ENCODE measurements around the gene NPPA. TPM values are rescaled to one million over a fixed set of nuclear protein-coding genes. Genes with fewer than 3 reads are reported as not detected.
A peak's percentile ranks its signal among the peaks of the same experiment; 100 is the strongest.

Gene NPPA
- total and polyA plus RNA-seq, 8 donors = 0.51 to 2.7 (median 1.2) TPM

DNA sequence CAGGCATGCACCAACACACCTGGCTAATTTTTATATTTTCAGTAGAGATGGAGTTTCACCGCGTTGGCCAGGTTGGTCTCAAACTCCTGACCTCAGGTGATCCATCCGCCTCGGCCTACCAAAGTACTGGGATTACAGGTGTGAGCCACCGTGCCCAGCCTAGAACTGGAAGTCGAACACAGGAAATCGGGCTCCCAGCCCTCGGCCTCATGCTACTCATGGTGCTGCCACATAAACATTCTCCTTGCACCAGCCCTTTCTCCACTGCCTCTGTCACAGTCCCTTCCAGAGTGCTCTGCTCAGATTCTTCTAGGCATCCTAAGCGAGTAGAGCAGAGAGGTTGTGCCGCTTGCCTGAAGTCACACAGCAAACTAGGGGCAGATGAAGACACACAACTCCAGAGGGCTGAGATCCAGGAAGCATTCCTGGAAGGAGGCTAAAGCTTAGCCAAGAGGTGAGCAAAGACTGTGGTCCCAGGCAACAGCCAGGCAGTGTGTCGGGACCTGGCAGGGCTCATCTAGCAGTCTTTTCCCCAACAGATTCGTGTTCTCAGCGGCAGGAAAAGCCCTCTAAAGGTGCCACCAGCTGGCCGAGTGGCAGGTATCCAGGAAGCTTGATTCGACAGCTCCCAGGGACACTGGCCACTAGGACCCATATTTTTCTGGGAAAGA lies 40.8 kb upstream of the NPPA start:
- Histone ChIP-seq H3K4me1 (peaks cover 0 to 3% of the 10 kb centered on the region in 2 donors), H3K9me3 (no peaks in the 10 kb centered on the region), H3K27ac (no peak overlapping the region), H3K4me3 (no peak overlapping the region), H3K27me3 (no peaks in the 10 kb centered on the region), H3K36me3 (no peaks in the 10 kb centered on the region)
- ATAC-seq = no peak
- DNase-seq = no peak
- intact Hi-C loops (cut with DNase I) = no loop called here
- TF ChIP-seq, protein P1, sequence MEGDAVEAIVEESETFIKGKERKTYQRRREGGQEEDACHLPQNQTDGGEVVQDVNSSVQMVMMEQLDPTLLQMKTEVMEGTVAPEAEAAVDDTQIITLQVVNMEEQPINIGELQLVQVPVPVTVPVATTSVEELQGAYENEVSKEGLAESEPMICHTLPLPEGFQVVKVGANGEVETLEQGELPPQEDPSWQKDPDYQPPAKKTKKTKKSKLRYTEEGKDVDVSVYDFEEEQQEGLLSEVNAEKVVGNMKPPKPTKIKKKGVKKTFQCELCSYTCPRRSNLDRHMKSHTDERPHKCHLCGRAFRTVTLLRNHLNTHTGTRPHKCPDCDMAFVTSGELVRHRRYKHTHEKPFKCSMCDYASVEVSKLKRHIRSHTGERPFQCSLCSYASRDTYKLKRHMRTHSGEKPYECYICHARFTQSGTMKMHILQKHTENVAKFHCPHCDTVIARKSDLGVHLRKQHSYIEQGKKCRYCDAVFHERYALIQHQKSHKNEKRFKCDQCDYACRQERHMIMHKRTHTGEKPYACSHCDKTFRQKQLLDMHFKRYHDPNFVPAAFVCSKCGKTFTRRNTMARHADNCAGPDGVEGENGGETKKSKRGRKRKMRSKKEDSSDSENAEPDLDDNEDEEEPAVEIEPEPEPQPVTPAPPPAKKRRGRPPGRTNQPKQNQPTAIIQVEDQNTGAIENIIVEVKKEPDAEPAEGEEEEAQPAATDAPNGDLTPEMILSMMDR (IDR thresholded peaks at IDR 0.05) = no peak

DNA sequence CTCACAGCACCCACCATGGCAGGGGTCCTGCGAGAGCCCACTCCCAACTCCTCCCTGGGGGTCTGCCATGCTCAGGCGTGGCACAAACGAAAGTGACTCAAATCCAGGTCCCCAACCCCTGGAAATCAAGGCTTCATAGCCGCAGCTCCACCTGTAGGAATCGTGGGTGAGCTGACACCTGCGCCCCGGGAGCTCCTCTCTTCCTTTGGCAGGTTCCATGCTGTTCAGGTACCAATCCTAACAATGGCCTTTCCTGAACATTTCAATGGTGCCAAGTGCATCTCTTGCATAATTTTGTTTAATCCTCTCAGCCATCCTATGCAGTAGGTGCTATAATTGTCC lies 40.1 kb upstream of the NPPA start:
- intact Hi-C loops (cut with DNase I) = no loop called here
- H3K9me3 ChIP-seq = no peaks in the 10 kb centered on the region
- DNase-seq (no peak), ATAC-seq (no peak)
- no peak overlapping the region for H3K4me3 ChIP-seq
- TF ChIP-seq, protein P1 (IDR thresholded peaks at IDR 0.05) = no peak
- no peaks in the 10 kb centered on the region for H3K36me3 ChIP-seq
- peaks cover 0 to 5% of the 10 kb centered on the region in 2 donors for H3K4me1 ChIP-seq
- no peaks in the 10 kb centered on the region for H3K27me3 ChIP-seq
- H3K27ac ChIP-seq = no peak overlapping the region

DNA sequence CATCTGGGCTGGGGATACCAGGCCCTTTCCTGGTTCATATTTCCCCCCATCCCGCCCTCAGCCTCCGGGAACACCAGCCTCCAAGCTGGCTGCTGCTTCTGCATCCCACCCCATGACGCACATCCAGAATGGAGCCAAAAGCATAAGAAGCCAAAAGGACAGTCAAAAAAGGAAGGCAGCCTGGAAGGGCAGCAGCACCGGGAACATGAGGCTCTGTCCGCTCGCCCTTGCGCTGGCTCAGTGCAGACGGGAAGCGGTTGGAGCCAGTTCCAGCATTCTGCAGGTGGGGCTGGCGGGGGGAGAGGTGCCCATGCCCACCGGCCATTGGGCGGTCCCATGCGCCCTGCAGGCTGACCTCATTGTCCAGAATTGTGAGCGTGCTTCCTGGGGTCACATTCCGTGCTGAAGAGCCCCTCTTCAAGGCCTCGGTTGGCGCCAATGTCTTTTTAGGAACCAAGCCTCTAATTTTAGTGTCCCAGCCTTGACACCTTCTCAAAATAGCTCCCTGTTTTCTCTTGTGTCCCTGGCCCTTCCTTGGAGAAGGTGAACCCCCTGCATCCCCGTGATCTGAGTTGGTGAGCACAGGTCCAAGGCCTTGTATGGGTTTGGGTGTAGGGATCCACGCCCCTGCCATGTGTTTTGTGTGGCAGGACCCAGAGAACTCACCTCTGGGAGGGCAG lies 39.5 kb upstream of the NPPA start:
- no peak overlapping the region for H3K27ac ChIP-seq
- TF ChIP-seq, protein P1 (IDR thresholded peaks at IDR 0.05) = no peak
- no peak for ATAC-seq
- H3K27me3 ChIP-seq = no peaks in the 10 kb centered on the region
- intact Hi-C loops (cut with DNase I) = no loop called here
- no peaks in the 10 kb centered on the region for H3K9me3 ChIP-seq
- H3K4me1 ChIP-seq = peaks cover 0 to 5% of the 10 kb centered on the region in 2 donors
- H3K36me3 ChIP-seq = no peaks in the 10 kb centered on the region
- no peak overlapping the region for H3K4me3 ChIP-seq
- DNase-seq = no peak

DNA sequence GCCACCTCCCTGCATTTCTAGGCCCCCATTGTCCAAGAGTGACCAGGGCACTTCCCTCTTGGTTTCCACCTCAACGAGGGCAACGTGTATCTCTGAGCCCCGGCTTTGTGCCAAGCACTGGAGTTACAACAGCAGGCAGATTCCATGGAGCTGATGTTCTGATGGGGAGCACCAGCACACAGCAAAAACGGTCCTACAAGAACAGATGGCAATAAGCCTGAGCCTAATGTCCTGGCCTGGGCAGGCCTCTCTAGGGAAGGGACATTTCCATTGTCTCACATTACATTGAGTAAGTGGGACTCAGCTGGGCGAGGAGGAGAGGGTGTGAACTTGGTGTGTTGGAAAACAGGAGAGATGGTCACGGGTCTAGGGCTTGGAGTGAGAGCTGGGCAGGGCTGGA lies 38.3 kb upstream of the NPPA start:
- no peak for ATAC-seq
- TF ChIP-seq, protein P1 (IDR thresholded peaks at IDR 0.05) = no peak
- no peak overlapping the region for H3K27ac ChIP-seq

DNA sequence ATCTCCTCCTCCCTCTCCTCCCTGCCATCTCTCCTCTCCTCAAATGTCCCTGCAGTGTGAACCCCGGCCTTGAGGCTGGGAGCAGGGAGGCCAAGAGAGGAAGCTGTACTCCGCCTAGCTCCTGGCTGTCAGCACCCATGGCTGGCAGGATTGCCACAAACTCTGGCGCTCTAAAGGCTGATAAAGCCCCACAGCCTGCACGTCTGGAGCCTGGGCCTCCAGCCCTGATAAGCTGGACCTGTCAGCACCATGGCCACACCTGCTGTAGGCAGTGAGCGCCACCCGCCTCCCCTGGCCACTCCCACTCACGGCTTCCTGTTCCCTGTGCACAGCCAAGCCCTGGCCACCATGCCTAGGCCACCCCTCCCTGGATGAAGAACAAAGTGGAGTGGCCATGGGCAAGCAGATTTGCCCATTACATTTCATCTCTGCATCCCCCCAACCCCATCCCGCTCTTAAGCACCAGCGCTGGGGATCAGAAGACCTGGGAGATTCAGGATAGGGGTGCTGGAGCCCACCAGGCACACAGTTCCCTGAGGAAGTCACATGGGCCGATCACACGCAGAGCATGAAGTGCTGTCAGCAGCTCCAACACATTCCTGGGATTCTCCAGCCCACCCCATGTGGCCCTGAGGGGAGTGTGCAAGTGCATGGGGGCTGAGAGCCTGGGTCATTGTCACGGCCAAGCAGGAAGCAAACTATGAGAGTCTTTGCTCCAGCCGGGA lies 35.4 kb upstream of the NPPA start:
- peaks cover 0 to 5% of the 10 kb centered on the region in 2 donors for H3K4me1 ChIP-seq
- no peak overlapping the region for H3K27ac ChIP-seq
- H3K27me3 ChIP-seq = no peaks in the 10 kb centered on the region
- H3K9me3 ChIP-seq = no peaks in the 10 kb centered on the region
- TF ChIP-seq, protein P1 (IDR thresholded peaks at IDR 0.05) = no peak
- intact Hi-C loops (cut with DNase I) = no loop called here
- no peaks in the 10 kb centered on the region for H3K36me3 ChIP-seq
- DNase-seq (peak in 1 of 4 donors; percentile 84), ATAC-seq (peak; percentile 87)
- H3K4me3 ChIP-seq = no peak overlapping the region

More for the DNA sequence above, 38.3 kb upstream of the NPPA start:
- Histone ChIP-seq H3K9me3 (no peaks in the 10 kb centered on the region), H3K27me3 (no peaks in the 10 kb centered on the region), H3K4me1 (peaks cover 0 to 5% of the 10 kb centered on the region in 2 donors), H3K4me3 (no peak overlapping the region), H3K36me3 (no peaks in the 10 kb centered on the region)
- intact Hi-C loops (cut with DNase I) = no loop called here
- DNase-seq = peak in 1 of 4 donors; percentile 7

Data from left lung (tissue), 10 donors.